Measurements from ENCODE around the gene HMGN3. TPM values are rescaled to one million over a fixed set of nuclear protein-coding genes. Genes with fewer than 3 reads are reported as not detected.

Gene HMGN3
- total RNA-seq, 1 experiment from 2014 or later = 183 TPM

DNA sequence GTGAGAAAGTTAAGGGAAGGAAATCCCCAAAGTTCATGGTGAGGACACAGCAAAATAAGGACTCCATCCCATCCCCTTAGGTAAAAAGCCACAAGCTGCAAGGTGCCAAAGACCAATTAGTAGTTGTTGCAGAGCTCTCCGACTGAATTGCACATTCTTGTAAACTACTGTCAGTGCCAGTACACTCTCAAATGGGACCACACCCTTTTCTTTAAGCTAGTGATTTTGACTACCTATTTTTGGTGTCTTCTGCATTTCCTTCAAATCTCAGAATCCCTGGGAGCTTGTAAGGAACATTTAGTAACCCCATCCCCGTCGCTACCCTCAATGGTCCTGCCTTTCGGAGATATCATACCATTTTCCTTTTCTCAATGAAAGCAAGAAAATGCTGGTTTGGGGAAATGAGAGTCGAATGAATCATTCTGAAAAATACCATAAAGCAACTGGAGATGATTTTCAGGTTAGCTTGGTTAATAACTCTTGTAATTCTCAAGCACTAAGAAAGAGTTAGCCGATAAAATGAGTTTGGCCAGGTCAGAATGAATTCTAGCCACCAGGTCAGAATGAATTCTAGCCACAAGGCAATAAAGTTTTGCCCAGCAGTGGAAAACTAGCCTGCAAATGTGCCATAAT lies 5.2 kb upstream of the HMGN3 start:
- H3K27me3 Mint-ChIP-seq (ENCODE audit: low read depth) = peaks cover 5% of the 10 kb centered on the region; the same call in 1 of the 2 replicates
- TF ChIP-seq, protein P1, sequence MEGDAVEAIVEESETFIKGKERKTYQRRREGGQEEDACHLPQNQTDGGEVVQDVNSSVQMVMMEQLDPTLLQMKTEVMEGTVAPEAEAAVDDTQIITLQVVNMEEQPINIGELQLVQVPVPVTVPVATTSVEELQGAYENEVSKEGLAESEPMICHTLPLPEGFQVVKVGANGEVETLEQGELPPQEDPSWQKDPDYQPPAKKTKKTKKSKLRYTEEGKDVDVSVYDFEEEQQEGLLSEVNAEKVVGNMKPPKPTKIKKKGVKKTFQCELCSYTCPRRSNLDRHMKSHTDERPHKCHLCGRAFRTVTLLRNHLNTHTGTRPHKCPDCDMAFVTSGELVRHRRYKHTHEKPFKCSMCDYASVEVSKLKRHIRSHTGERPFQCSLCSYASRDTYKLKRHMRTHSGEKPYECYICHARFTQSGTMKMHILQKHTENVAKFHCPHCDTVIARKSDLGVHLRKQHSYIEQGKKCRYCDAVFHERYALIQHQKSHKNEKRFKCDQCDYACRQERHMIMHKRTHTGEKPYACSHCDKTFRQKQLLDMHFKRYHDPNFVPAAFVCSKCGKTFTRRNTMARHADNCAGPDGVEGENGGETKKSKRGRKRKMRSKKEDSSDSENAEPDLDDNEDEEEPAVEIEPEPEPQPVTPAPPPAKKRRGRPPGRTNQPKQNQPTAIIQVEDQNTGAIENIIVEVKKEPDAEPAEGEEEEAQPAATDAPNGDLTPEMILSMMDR (conservative IDR thresholded peaks at IDR 0.05) = no peak
- H3K9me3 Mint-ChIP-seq = 0 out of 5 replicates have a peak, but pooled peaks cover 0 to 5% of the 10 kb centered on the region in 2 experiments
- Histone ChIP-seq H3K23me2 (ENCODE audit: insufficient read length, low read depth, low read length, poor library complexity, severe bottlenecking) (no peaks in the 10 kb centered on the region), H3K4me1 (ENCODE audit: insufficient read depth, low read length) (no peaks in the 10 kb centered on the region), H3K4me2 (ENCODE audit: insufficient read depth, insufficient read length, low read length) (no peak overlapping the region), H2BK120ac (ENCODE audit: low read depth, low read length, poor library complexity, severe bottlenecking) (no peak overlapping the region), H4K8ac (replicated peaks; ENCODE audit: insufficient read length, low read depth, low read length) (no peak overlapping the region), H3K56ac (ENCODE audit: insufficient read length, low read depth, low read length) (no peak overlapping the region), H3K27me3 (ENCODE audit: insufficient read depth, low read length) (no peaks in the 10 kb centered on the region), H2AFZ (ENCODE audit: low read length) (no peak overlapping the region), H2AK5ac (ENCODE audit: insufficient read length, low read length) (no peak overlapping the region), H4K20me1 (ENCODE audit: control insufficient read depth, insufficient read depth, insufficient read length) (no peaks in the 10 kb centered on the region), H3K9me3 (ENCODE audit: control insufficient read depth, low read depth, low read length) (no peaks in the 10 kb centered on the region), H3T11ph (ENCODE audit: low read length) (no peak overlapping the region), H3K4ac (ENCODE audit: low read depth, low read length) (no peak overlapping the region), H4K91ac (ENCODE audit: insufficient read length, low read depth, low read length) (no peak overlapping the region), H3K79me2 (ENCODE audit: insufficient read depth, low read length) (no peaks in the 10 kb centered on the region), H4K5ac (ENCODE audit: insufficient read length, low read depth, low read length) (no peak overlapping the region), H3K18ac (ENCODE audit: insufficient read length, low read depth, low read length) (no peak overlapping the region), H3K27ac (ENCODE audit: insufficient read length, low read depth, low read length) (no peak overlapping the region), H3K14ac (ENCODE audit: insufficient read depth, low read length) (no peak overlapping the region), H3K9ac (ENCODE audit: extremely low read depth, insufficient read length, low read length) (no peak overlapping the region), H2BK12ac (ENCODE audit: insufficient read length, low read depth, low read length) (no peak overlapping the region), H2BK5ac (ENCODE audit: insufficient read length, low read length) (no peak overlapping the region), H3K23ac (ENCODE audit: insufficient read length, low read depth, low read length) (no peak overlapping the region), H3K79me1 (ENCODE audit: insufficient read depth, low read depth, low read length, poor library complexity, severe bottlenecking) (no peaks in the 10 kb centered on the region), H2BK15ac (ENCODE audit: low read depth, low read length) (no peak overlapping the region), H2BK20ac (ENCODE audit: low read depth, low read length, poor library complexity, severe bottlenecking) (no peak overlapping the region)
- H3K36me3 Mint-ChIP-seq (ENCODE audit: insufficient read depth in 1 of 3, low read depth in 3 of 3) = peaks cover 0 to 10% (median 0%) of the 10 kb centered on the region in 3 experiments; a peak in 1 of 7 replicates
- H3K27ac Mint-ChIP-seq = no peak overlapping the region
- peaks cover 3 to 6% of the 10 kb centered on the region in 2 experiments for H3K4me1 Mint-ChIP-seq
- WGBS (ENCODE audit: extremely low coverage, insufficient read length, low lambda C conversion rate) = no CpG with 5 or more reads among the region's 6 CpGs
- H3K4me3 Mint-ChIP-seq = no peak overlapping the region
- no peak for DNase-seq

Data from H9 (cell line).